IMR-90 (cell line): Measurements from ENCODE around the gene BAIAP2. TPM values are rescaled to one million over a fixed set of nuclear protein-coding genes. Genes with fewer than 3 reads are reported as not detected.

Experiments
- ATAC-seq: fragments of 200-7000 bp; cut with Tn5 transposase; 2 replicates; pipeline ENCODE4 v1.9.1; 2020; ENCODE audit warnings: low read depth, mild to moderate bottlenecking, moderate library complexity
- BruUV-seq: library from RNA; stranded (reverse); fragments of 400-500 nt; replicated peaks from 2 replicates; lab custom pipeline; 2021; lab: Mats Ljungman, UMichigan
- CTCF ChIA-PET: fragments of 300-600 bp; formaldehyde crosslinking; extraction: SDS; loops from one replicate; lab custom pipeline; 2021; ENCODE audit warnings: antibody characterized with exemption; lab: Yijun Ruan, JAX
- POLR2A ChIA-PET: fragments of 300-600 bp; sonication (Branson Sonifier 250); formaldehyde crosslinking; loops from one replicate; lab custom pipeline; 2022; ENCODE audit warnings: antibody characterized with exemption; ENCODE audit not compliant: unreplicated experiment; lab: Charles Lee
- DNase-seq: peaks from one replicate; pipeline ENCODE4 v3.0.0; 2013
- H2AFZ ChIP-seq: replicated peaks from 2 replicates; pipeline ENCODE3; 2013; ENCODE audit warnings: low read length, mild to moderate bottlenecking; ENCODE audit not compliant: poor library complexity
- H2AK5ac ChIP-seq: 2 replicates; pipeline ENCODE4 v1.6.1; 2013; ENCODE audit warnings: low read depth, low read length, inconsistent platforms
- H2AK9ac ChIP-seq: replicated peaks from 2 replicates; pipeline ENCODE3; 2013; ENCODE audit warnings: mild to moderate bottlenecking, low read depth, low read length, moderate library complexity; ENCODE audit not compliant: poor library complexity
- H2BK120ac ChIP-seq: 2 replicates; pipeline ENCODE4 v1.6.1; 2013; ENCODE audit warnings: low read depth, low read length, inconsistent platforms
- H2BK15ac ChIP-seq: 3 replicates; pipeline ENCODE4 v1.6.1; 2013; ENCODE audit warnings: low read depth, low read length, inconsistent platforms
- H2BK20ac ChIP-seq: 2 replicates; pipeline ENCODE4 v1.6.1; 2013; ENCODE audit warnings: low read depth, mild to moderate bottlenecking, inconsistent platforms, low read length, moderate library complexity
- H2BK5ac ChIP-seq: 2 replicates; pipeline ENCODE4 v1.6.1; 2013; ENCODE audit warnings: mild to moderate bottlenecking, low read depth, low read length, inconsistent platforms; ENCODE audit not compliant: poor library complexity, severe bottlenecking
- H3K14ac ChIP-seq: replicated peaks from 2 replicates; pipeline ENCODE4 v1.6.1; 2013; ENCODE audit warnings: low read depth, low read length, inconsistent platforms
- H3K18ac ChIP-seq: 2 replicates; pipeline ENCODE4 v1.6.1; 2013; ENCODE audit warnings: low read depth, low read length, control low read depth
- H3K23ac ChIP-seq: 2 replicates; pipeline ENCODE4 v1.6.1; 2013; ENCODE audit warnings: low read depth, low read length, inconsistent platforms
- H3K27ac ChIP-seq: 2 replicates; pipeline ENCODE4 v1.5.1; 2013; ENCODE audit warnings: mild to moderate bottlenecking, control low read depth, low read length; ENCODE audit not compliant: insufficient read depth
- H3K27me3 ChIP-seq: 2 replicates; pipeline ENCODE4 v1.6.1; 2013; ENCODE audit warnings: low read length; ENCODE audit not compliant: control insufficient read depth, insufficient read depth
- H3K36me3 ChIP-seq: 2 replicates; pipeline ENCODE4 v1.6.1; 2013; ENCODE audit warnings: low read length, mixed read lengths; ENCODE audit not compliant: control insufficient read depth, insufficient read depth
- H3K4ac ChIP-seq: 2 replicates; pipeline ENCODE4 v1.6.1; 2013; ENCODE audit warnings: low read depth, low read length, inconsistent platforms
- H3K4me1 ChIP-seq: 2 replicates; pipeline ENCODE4 v1.6.1; 2013; ENCODE audit warnings: low read length, mixed read lengths; ENCODE audit not compliant: control insufficient read depth, insufficient read depth
- H3K4me2 ChIP-seq: 2 replicates; pipeline ENCODE4 v1.6.1; 2013; ENCODE audit warnings: low read depth, mild to moderate bottlenecking, control low read depth, low read length, moderate library complexity
- H3K4me3 ChIP-seq: 2 replicates; pipeline ENCODE4 v1.5.1; 2013; ENCODE audit warnings: low read depth, mild to moderate bottlenecking, control low read depth, low read length, moderate library complexity; ENCODE audit not compliant: insufficient read depth
- H3K56ac ChIP-seq: 2 replicates; pipeline ENCODE4 v1.6.1; 2013; ENCODE audit warnings: low read length, inconsistent platforms; ENCODE audit not compliant: insufficient read depth; ENCODE audit errors: extremely low read depth
- H3K79me1 ChIP-seq, 2 experiments: 2 replicates each; pipeline ENCODE4 v1.6.1; 2013; ENCODE audit warnings: low read length in 2 of 2, inconsistent platforms in 1 of 2, low read depth in 1 of 2
- H3K9ac ChIP-seq: 2 replicates; pipeline ENCODE4 v1.6.1; 2013; ENCODE audit warnings: low read depth, low read length, control low read depth
- H3K9me1 ChIP-seq: 2 replicates; pipeline ENCODE4 v1.6.1; 2013; ENCODE audit warnings: low read length, inconsistent platforms; ENCODE audit not compliant: insufficient read depth
- H3K9me3 ChIP-seq: 2 replicates; pipeline ENCODE4 v1.6.1; 2013; ENCODE audit warnings: low read length; ENCODE audit not compliant: control insufficient read depth, insufficient read depth
- H4K20me1 ChIP-seq: 2 replicates; pipeline ENCODE4 v1.6.1; 2013; ENCODE audit warnings: low read length, inconsistent platforms; ENCODE audit not compliant: insufficient read depth
- H4K5ac ChIP-seq: 2 replicates; pipeline ENCODE4 v1.6.1; 2013; ENCODE audit warnings: mild to moderate bottlenecking, low read depth, low read length, control low read depth
- H4K8ac ChIP-seq, 2 experiments: 2 replicates each; pipeline ENCODE4 v1.6.1; 2013; ENCODE audit warnings: low read depth in 2 of 2, low read length in 2 of 2, control low read depth in 1 of 2, inconsistent platforms in 1 of 2
- H4K91ac ChIP-seq: 2 replicates; pipeline ENCODE4 v1.6.1; 2013; ENCODE audit warnings: low read depth, low read length, inconsistent platforms; ENCODE audit not compliant: insufficient read depth
- BHLHE40 ChIP-seq: fragments of 150-350 bp; IDR thresholded peaks from 2 replicates; pipeline ENCODE4 v1.6.1; 2016; ENCODE audit warnings: mild to moderate bottlenecking, low read depth, low read length
- CEBPB ChIP-seq: IDR thresholded peaks from 2 replicates; pipeline ENCODE4 v1.6.1; 2012; ENCODE audit warnings: low read depth, low read length, improper control_type of control experiment
- CHD1 ChIP-seq: IDR thresholded peaks from 2 replicates; pipeline ENCODE4 v1.6.1; 2012; ENCODE audit warnings: low read depth, low read length, improper control_type of control experiment
- ELK1 ChIP-seq: fragments of 150-350 bp; IDR thresholded peaks from 2 replicates; pipeline ENCODE4 v1.6.1; 2016; ENCODE audit warnings: low read depth, mild to moderate bottlenecking, low read length, moderate library complexity, borderline replicate concordance
- MAFK ChIP-seq: IDR thresholded peaks from 2 replicates; pipeline ENCODE4 v1.6.1; 2012; ENCODE audit warnings: low read depth, low read length, improper control_type of control experiment
- MXI1 ChIP-seq: IDR thresholded peaks from 2 replicates; pipeline ENCODE4 v1.6.1; 2012; ENCODE audit warnings: low read depth, mild to moderate bottlenecking, low read length, moderate library complexity, borderline replicate concordance
- NFE2L2 ChIP-seq: fragments of 150-350 bp; IDR thresholded peaks from 2 replicates; pipeline ENCODE4 v1.6.1; 2016; ENCODE audit warnings: low read depth, mild to moderate bottlenecking, low read length
- POLR2A ChIP-seq: IDR thresholded peaks from 2 replicates; pipeline ENCODE4 v1.6.1; 2012; ENCODE audit warnings: mild to moderate bottlenecking, low read depth, low read length
- RAD21 ChIP-seq: IDR thresholded peaks from 2 replicates; pipeline ENCODE4 v1.6.1; 2012; ENCODE audit warnings: low read length, improper control_type of control experiment
- RCOR1 ChIP-seq: IDR thresholded peaks from 2 replicates; pipeline ENCODE4 v1.6.1; 2012; ENCODE audit warnings: mild to moderate bottlenecking, low read length, improper control_type of control experiment; ENCODE audit not compliant: insufficient replicate concordance
- RFX5 ChIP-seq: IDR thresholded peaks from 2 replicates; pipeline ENCODE4 v1.8.0; 2012; ENCODE audit warnings: low read depth, mild to moderate bottlenecking, low read length, moderate library complexity
- WGBS, 2 experiments: methylation state at CpG; one replicate each; pipeline versions ENCODE4 v1.1.5 to v1.1.7; 2013; ENCODE audit warnings: missing lambda C conversion rate in 2 of 2; ENCODE audit not compliant: insufficient read length in 1 of 2; ENCODE audit errors: extremely low coverage in 2 of 2; 5-methylcytosine and 5-hydroxymethylcytosine counted together
- dilution Hi-C: fragments of 300-500 bp; cut with HindIII; formaldehyde crosslinking; loops from one replicate; pipeline ENCODE4 v1.14.3; 2018; ENCODE audit warnings: low sequenced_read_pairs; ENCODE audit not compliant: unreplicated experiment
- in situ Hi-C: fragments of 300-500 bp; cut with MboI; formaldehyde crosslinking; loops from 3 replicates; pipeline ENCODE4 v1.14.3; 2019; ENCODE audit warnings: low sequenced_read_pairs, inconsistent platforms, mixed read lengths
- intact Hi-C: fragments of 100-400 bp; cut with micrococcal nuclease; formaldehyde crosslinking; loops from 2 replicates; pipeline ENCODE4 v1.10.0; 2022
- polyA plus RNA-seq, 3 experiments: library from polyadenylated mRNA; depleted of rRNA; stranded (reverse); fragments of >200 nt; gene quantifications; 2 replicates each; pipeline ENCODE4 v1.2.3, GENCODE V29; 2012; ENCODE audit warnings: low replicate concordance in 1 of 3
- total RNA-seq: library from RNA; depleted of rRNA; stranded (reverse); fragments of >200 nt; gene quantifications from 2 replicates; pipeline ENCODE4 v1.2.3, GENCODE V29; 2012

BAIAP2 gene
- total and polyA plus RNA-seq, 2 of the 4 experiments (the other 2 are of a cell fraction) = 18.3 to 32.6 TPM

- H3K14ac ChIP-seq = no peak overlapping the region
- BruUV-seq = no TSS peak
- H2AFZ ChIP-seq = no peak overlapping the region
- no peak overlapping the region for H3K4me3 ChIP-seq
- H3K4me1 ChIP-seq = no peaks in the 10 kb centered on the region
- in situ Hi-C loops = no loop called here
- H4K5ac ChIP-seq = no peak overlapping the region
- no peaks in the 10 kb centered on the region for H3K36me3 ChIP-seq
- no peak overlapping the region for H4K8ac ChIP-seq
- POLR2A ChIA-PET = no interaction called here
- H4K20me1 ChIP-seq = no peaks in the 10 kb centered on the region
- no peak overlapping the region for H3K4ac ChIP-seq
- TF ChIP-seq MXI1 = no peak
- no peak for TF ChIP-seq BHLHE40
- TF ChIP-seq ELK1 = no peak
- no peak for TF ChIP-seq MAFK
- TF ChIP-seq NFE2L2 = no peak
- no peak for TF ChIP-seq POLR2A
- TF ChIP-seq RCOR1 = no peak
- no peak for TF ChIP-seq RAD21
- TF ChIP-seq CHD1 = no peak
- no peak for TF ChIP-seq CEBPB
- no peak for TF ChIP-seq RFX5
- no peak overlapping the region for H2BK5ac ChIP-seq
- H3K9me3 ChIP-seq = no peaks in the 10 kb centered on the region
- H3K27ac ChIP-seq = no peak overlapping the region
- H3K56ac ChIP-seq = no peak overlapping the region
- dilution Hi-C loops = no loop called here
- H4K91ac ChIP-seq = no peak overlapping the region
- WGBS, 2 experiments = 100% methylated on average over 2 of the region's 8 CpGs; no CpG with 5 or more reads in 1 of the 2 experiments
- no peak overlapping the region for H2BK15ac ChIP-seq
- CTCF ChIA-PET = no interaction called here
- intact Hi-C loops = loop anchor here (5.0 kb wide), 1 partner anchor 82 kb away; the partner anchor contains the start of gene CEP131
- H3K23ac ChIP-seq = no peak overlapping the region
- no peaks in the 10 kb centered on the region for H3K79me1 ChIP-seq
- no peak overlapping the region for H2BK20ac ChIP-seq
- no peak overlapping the region for H2AK5ac ChIP-seq
- peaks cover 3% of the 10 kb centered on the region; the same call in 1 of the 2 replicates for H3K9me1 ChIP-seq
- H3K18ac ChIP-seq = no peak overlapping the region
- DNase-seq (no peak), ATAC-seq (no peak)
- no peak overlapping the region for H2AK9ac ChIP-seq
- no peak overlapping the region for H3K9ac ChIP-seq
- H2BK120ac ChIP-seq = no peak overlapping the region
- H3K27me3 ChIP-seq = peaks cover 8% of the 10 kb centered on the region; the same call in 1 of the 2 replicates
- H3K4me2 ChIP-seq = no peak overlapping the region
These were observed 105.1 kb downstream of the BAIAP2 start for GRCh38 chr17:81140018-81140417.
